Measurements from ENCODE around the gene FAM107B.

The FAM107B gene

DNA sequence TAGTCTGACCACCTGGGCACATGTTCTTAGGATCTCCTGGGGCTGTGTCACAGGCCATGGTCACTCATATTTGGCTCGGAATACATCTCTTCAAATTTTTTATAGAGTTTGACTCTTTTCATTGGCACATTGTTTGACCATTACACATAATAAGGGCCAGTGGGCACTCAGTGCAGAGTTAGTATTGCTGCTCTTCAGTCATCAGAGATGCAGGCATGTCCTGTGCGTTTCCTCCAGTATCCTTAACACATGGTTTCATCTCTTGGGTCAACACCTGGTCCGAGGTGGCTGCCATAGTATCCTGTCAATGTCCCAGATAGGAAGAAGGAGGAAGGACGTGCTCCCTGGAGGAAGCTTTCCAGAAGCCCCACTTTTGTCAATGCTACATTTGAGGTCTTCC is 125.0 kb downstream of the FAM107B start (continued):
- TF ChIP-seq, protein P1, sequence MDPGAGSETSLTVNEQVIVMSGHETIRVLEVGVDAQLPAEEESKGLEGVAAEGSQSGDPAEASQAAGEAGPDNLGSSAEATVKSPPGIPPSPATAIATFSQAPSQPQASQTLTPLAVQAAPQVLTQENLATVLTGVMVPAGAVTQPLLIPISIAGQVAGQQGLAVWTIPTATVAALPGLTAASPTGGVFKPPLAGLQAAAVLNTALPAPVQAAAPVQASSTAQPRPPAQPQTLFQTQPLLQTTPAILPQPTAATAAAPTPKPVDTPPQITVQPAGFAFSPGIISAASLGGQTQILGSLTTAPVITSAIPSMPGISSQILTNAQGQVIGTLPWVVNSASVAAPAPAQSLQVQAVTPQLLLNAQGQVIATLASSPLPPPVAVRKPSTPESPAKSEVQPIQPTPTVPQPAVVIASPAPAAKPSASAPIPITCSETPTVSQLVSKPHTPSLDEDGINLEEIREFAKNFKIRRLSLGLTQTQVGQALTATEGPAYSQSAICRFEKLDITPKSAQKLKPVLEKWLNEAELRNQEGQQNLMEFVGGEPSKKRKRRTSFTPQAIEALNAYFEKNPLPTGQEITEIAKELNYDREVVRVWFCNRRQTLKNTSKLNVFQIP (CRISPR knock-in tag; IDR thresholded peaks at IDR 0.05; ENCODE audit: borderline replicate concordance, low read depth): no peak
- TF ChIP-seq, protein P2, sequence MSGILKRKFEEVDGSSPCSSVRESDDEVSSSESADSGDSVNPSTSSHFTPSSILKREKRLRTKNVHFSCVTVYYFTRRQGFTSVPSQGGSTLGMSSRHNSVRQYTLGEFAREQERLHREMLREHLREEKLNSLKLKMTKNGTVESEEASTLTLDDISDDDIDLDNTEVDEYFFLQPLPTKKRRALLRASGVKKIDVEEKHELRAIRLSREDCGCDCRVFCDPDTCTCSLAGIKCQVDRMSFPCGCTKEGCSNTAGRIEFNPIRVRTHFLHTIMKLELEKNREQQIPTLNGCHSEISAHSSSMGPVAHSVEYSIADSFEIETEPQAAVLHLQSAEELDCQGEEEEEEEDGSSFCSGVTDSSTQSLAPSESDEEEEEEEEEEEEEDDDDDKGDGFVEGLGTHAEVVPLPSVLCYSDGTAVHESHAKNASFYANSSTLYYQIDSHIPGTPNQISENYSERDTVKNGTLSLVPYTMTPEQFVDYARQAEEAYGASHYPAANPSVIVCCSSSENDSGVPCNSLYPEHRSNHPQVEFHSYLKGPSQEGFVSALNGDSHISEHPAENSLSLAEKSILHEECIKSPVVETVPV (CRISPR knock-in tag; IDR thresholded peaks at IDR 0.05): no peak

DNA sequence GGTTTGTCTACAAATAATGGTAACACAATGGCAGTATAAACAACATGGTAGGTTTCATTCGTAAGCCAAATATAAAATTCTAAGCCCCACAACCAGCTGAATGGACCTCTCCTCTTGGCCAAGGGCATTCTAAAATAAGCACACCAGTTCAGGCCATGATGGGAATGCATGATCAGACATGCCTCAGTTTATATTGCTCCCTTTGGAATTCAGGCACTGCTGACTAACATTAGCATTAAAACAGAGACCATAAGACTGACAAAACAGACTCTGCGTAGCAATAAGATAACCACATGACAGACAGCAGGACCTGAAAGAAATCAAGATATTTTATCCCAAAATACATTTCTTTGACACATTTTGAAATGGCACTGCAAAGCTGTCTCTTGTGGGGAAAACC is 125.8 kb downstream of the FAM107B start:
- no peak for TF ChIP-seq GLIS3 (CRISPR knock-in tag; IDR thresholded peaks at IDR 0.05)
- TF ChIP-seq TOX (CRISPR knock-in tag; IDR thresholded peaks at IDR 0.05; ENCODE audit: borderline replicate concordance): no peak
- TF ChIP-seq TCF4 (CRISPR knock-in tag; IDR thresholded peaks at IDR 0.05; ENCODE audit: borderline replicate concordance): no peak
- TF ChIP-seq RARB (CRISPR knock-in tag; IDR thresholded peaks at IDR 0.05): no peak
- no peak for TF ChIP-seq ZNF70 (CRISPR knock-in tag; IDR thresholded peaks at IDR 0.05)
- TF ChIP-seq PPARA (CRISPR knock-in tag; IDR thresholded peaks at IDR 0.05; ENCODE audit: borderline replicate concordance): no peak
- TF ChIP-seq SNAI2 (CRISPR knock-in tag; IDR thresholded peaks at IDR 0.05): no peak
- TF ChIP-seq CSDC2 (CRISPR knock-in tag; IDR thresholded peaks at IDR 0.05): no peak
- no peak for TF ChIP-seq ZFP30 (CRISPR knock-in tag; IDR thresholded peaks at IDR 0.05)
- TF ChIP-seq ZC3H10 (CRISPR knock-in tag; IDR thresholded peaks at IDR 0.05): no peak
- TF ChIP-seq, protein P2 (CRISPR knock-in tag; IDR thresholded peaks at IDR 0.05): no peak
- TF ChIP-seq ZNF8 (CRISPR knock-in tag; IDR thresholded peaks at IDR 0.05): no peak
- TF ChIP-seq ZFP3 (CRISPR knock-in tag; IDR thresholded peaks at IDR 0.05): no peak
- no peak for TF ChIP-seq ESRRG (CRISPR knock-in tag; IDR thresholded peaks at IDR 0.05)
- TF ChIP-seq ISL1 (CRISPR knock-in tag; IDR thresholded peaks at IDR 0.05): no peak
- ATAC-seq: no peak

DNA sequence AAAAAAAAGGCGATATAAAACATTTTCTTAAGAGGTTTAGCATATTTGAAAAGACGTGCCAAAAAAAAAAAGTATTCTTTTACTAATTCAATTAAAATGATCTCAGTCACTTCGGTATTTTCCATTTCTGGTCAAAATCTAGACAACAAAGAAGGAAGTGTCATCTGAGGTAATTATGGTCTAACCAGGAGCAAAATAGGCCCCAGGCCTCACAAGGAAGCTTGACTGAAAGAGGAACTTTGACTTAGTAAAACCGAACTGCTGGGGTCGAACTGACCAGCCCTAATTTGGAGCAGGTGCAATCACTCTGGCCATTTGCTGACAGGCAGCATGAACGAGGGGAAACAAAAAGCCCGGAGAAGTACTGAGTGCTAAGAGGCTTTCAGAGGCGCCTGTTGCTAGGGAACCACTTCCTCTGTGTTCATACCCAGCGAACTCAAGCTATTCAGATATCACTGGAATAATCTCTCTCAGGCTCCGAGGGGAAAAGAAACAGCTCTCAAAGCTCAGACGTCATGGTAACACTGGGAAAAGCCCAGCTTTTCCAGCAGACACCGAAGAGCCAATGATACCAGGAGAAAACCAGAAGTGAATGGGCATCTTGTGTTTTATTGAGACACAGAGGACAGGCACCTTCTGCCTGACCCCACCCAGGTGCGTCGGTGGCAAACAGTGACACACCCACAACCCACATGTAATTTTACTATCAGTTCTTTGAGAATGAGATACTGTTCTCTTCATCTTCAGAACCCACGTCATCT is 126.5 kb downstream of the FAM107B start:
- ATAC-seq: peak; percentile 88
- no peak for TF ChIP-seq TOX (CRISPR knock-in tag; IDR thresholded peaks at IDR 0.05; ENCODE audit: borderline replicate concordance)
- TF ChIP-seq CSDC2 (CRISPR knock-in tag; IDR thresholded peaks at IDR 0.05): no peak
- no peak for TF ChIP-seq ZNF70 (CRISPR knock-in tag; IDR thresholded peaks at IDR 0.05)
- no peak for TF ChIP-seq BACH2 (CRISPR knock-in tag; IDR thresholded peaks at IDR 0.05; ENCODE audit: borderline replicate concordance)
- peak; percentile 75 for TF ChIP-seq SNAI2 (CRISPR knock-in tag; IDR thresholded peaks at IDR 0.05)
- TF ChIP-seq, protein P3, sequence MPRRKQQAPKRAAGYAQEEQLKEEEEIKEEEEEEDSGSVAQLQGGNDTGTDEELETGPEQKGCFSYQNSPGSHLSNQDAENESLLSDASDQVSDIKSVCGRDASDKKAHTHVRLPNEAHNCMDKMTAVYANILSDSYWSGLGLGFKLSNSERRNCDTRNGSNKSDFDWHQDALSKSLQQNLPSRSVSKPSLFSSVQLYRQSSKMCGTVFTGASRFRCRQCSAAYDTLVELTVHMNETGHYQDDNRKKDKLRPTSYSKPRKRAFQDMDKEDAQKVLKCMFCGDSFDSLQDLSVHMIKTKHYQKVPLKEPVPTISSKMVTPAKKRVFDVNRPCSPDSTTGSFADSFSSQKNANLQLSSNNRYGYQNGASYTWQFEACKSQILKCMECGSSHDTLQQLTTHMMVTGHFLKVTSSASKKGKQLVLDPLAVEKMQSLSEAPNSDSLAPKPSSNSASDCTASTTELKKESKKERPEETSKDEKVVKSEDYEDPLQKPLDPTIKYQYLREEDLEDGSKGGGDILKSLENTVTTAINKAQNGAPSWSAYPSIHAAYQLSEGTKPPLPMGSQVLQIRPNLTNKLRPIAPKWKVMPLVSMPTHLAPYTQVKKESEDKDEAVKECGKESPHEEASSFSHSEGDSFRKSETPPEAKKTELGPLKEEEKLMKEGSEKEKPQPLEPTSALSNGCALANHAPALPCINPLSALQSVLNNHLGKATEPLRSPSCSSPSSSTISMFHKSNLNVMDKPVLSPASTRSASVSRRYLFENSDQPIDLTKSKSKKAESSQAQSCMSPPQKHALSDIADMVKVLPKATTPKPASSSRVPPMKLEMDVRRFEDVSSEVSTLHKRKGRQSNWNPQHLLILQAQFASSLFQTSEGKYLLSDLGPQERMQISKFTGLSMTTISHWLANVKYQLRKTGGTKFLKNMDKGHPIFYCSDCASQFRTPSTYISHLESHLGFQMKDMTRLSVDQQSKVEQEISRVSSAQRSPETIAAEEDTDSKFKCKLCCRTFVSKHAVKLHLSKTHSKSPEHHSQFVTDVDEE (CRISPR knock-in tag; IDR thresholded peaks at IDR 0.05): no peak
- no peak for TF ChIP-seq RARB (CRISPR knock-in tag; IDR thresholded peaks at IDR 0.05)
- no peak for TF ChIP-seq GLIS3 (CRISPR knock-in tag; IDR thresholded peaks at IDR 0.05)
- TF ChIP-seq ISL1 (CRISPR knock-in tag; IDR thresholded peaks at IDR 0.05): peak; percentile 48
- TF ChIP-seq ARNTL (CRISPR knock-in tag; IDR thresholded peaks at IDR 0.05; ENCODE audit: borderline replicate concordance, low read depth): no peak
- TF ChIP-seq, protein P4, sequence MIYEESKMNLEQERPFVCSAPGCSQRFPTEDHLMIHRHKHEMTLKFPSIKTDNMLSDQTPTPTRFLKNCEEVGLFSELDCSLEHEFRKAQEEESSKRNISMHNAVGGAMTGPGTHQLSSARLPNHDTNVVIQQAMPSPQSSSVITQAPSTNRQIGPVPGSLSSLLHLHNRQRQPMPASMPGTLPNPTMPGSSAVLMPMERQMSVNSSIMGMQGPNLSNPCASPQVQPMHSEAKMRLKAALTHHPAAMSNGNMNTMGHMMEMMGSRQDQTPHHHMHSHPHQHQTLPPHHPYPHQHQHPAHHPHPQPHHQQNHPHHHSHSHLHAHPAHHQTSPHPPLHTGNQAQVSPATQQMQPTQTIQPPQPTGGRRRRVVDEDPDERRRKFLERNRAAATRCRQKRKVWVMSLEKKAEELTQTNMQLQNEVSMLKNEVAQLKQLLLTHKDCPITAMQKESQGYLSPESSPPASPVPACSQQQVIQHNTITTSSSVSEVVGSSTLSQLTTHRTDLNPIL (CRISPR knock-in tag; IDR thresholded peaks at IDR 0.05; ENCODE audit: low read depth): 0 out of 2 replicates have a peak, but pooled peaks have one; percentile 7
- TF ChIP-seq, protein P1 (CRISPR knock-in tag; IDR thresholded peaks at IDR 0.05; ENCODE audit: borderline replicate concordance, low read depth): no peak
- TF ChIP-seq, protein P5, sequence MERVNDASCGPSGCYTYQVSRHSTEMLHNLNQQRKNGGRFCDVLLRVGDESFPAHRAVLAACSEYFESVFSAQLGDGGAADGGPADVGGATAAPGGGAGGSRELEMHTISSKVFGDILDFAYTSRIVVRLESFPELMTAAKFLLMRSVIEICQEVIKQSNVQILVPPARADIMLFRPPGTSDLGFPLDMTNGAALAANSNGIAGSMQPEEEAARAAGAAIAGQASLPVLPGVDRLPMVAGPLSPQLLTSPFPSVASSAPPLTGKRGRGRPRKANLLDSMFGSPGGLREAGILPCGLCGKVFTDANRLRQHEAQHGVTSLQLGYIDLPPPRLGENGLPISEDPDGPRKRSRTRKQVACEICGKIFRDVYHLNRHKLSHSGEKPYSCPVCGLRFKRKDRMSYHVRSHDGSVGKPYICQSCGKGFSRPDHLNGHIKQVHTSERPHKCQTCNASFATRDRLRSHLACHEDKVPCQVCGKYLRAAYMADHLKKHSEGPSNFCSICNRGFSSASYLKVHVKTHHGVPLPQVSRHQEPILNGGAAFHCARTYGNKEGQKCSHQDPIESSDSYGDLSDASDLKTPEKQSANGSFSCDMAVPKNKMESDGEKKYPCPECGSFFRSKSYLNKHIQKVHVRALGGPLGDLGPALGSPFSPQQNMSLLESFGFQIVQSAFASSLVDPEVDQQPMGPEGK (CRISPR knock-in tag; IDR thresholded peaks at IDR 0.05; ENCODE audit: borderline replicate concordance): no peak
- TF ChIP-seq, protein P2 (CRISPR knock-in tag; IDR thresholded peaks at IDR 0.05): no peak
- no peak for TF ChIP-seq ZFP30 (CRISPR knock-in tag; IDR thresholded peaks at IDR 0.05)
- no peak for TF ChIP-seq OSR1 (CRISPR knock-in tag; IDR thresholded peaks at IDR 0.05)
- no peak for TF ChIP-seq PPARA (CRISPR knock-in tag; IDR thresholded peaks at IDR 0.05; ENCODE audit: borderline replicate concordance)
- no peak for TF ChIP-seq TCF4 (CRISPR knock-in tag; IDR thresholded peaks at IDR 0.05; ENCODE audit: borderline replicate concordance)
- TF ChIP-seq ESRRG (CRISPR knock-in tag; IDR thresholded peaks at IDR 0.05): no peak

Measured in SK-N-SH treated with all-trans-retinoic acid at 6 μM for 48 hours (cell line).